Measurements from ENCODE around the gene UPF1. TPM values are rescaled to one million over a fixed set of nuclear protein-coding genes. Genes with fewer than 3 reads are reported as not detected.

Gene UPF1
- total RNA-seq, 8 experiments from 2014 or later: 19.0 to 61.6 (median 28.9) TPM

DNA sequence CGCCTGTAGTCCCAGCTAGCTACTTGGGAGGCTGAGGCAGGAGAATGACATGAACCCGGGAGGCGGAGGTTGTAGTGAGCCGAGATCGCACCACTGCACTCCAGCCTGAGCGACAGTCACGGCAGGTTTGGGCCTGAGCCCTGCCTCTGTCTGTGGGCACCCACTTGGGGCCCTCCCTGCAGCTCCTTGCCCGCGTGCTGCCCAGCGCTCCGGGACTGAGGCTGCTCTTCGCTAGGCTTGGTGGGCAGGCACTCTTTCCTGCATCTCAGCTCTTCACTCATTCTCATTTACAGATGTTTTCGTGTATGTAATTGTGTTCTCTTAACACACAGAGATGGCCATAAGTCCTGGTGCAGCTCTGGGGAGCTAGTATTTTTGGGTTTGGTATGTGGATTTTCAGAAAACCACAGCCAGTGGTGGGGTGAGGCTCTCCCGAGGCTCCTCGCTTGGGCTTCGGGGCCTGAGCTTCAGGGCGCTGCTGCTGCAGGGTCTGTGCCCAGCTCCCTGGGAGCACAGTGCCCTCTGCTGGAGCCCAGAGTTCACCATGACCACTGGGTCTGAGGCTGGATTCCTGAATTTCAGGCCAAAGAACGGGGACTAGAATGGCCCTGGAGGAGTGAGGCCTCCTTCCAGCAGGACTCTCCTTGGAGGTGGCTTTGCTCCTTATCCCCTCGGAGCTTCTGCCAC, 15.2 kb downstream of the UPF1 start:
- ATAC-seq (replicated peaks in 6 of 8): peak; percentile 69 to 99 (median 95)
- Histone ChIP-seq H3K27ac (no peak overlapping the region), H3K4me1 (replicated peaks in 1 of 2) (peaks cover 3 to 20% of the 10 kb centered on the region in 2 donors), H3K4me3 (no peak overlapping the region)
- in situ Hi-C loops (cut with MboI; ENCODE audit: low pct_unique_long_range_greater_than_20kb in 2 of 9, low sequenced_read_pairs in 9 of 9, unreplicated experiment in 9 of 9): loop anchor here in 4 of 9 experiments (10.0 to 25.0 kb wide), 3 partner anchors 252 to 385 kb away; partner anchors contain the start of gene REX1BD (in 3 of the 4)
- 0 to 45% (median 22%) methylated on average over 1 to 8 of the region's 19 CpGs; no CpG with 5 or more reads in 6 of the 10 experiments for WGBS, 10 experiments

DNA sequence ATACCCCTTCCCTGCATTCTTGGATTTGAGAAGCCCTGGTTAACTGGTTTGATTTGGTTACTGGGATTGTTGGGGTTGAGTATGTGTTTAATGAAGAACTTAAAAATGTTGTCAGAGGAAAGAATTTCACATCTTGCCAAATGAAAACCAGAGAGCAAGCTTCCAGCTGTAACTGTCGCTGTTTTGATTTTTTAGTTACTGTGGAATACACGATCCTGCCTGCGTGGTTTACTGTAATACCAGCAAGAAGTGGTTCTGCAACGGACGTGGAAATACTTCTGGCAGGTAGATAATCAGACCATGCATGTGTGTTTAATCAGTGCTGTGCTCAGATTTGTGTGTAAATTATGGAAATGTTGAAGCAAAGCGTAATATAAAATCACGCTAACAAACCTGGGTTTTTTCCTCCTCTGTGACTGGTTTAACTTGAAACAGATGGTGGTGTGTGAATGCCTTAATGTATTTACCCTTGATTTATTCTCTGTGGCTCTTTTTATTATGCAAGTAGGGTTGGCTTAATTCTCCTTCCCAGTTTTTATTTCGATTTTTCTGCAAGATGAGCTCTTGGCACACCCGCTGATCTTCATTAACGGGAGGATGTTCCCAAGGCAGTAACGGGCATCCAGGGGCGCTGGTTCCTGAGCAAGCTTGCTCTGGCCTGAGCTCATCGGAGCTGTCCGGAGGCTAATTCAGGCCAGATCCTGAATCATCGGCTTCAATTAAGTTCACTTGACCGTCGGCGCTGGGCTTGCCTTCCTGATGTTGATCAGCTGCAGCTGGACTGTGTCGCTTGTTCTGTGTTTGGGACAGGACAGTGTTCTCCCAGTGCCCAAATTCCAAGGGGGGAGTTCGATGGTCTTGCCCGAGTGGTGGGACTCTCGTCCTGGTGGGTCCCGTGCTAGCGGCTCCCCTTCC, 16.0 kb downstream of the UPF1 start:
- WGBS, 10 experiments: 20 to 96% (median 66%) methylated on average over 5 to 13 of the region's 24 CpGs
- peaks cover 3 to 20% of the 10 kb centered on the region in 2 donors for H3K4me1 ChIP-seq (replicated peaks in 1 of 2)
- H3K27ac ChIP-seq: peak overlapping the region in 1 of 2 donors; percentile 48
- H3K4me3 ChIP-seq: no peak overlapping the region
- in situ Hi-C loops (cut with MboI; ENCODE audit: low pct_unique_long_range_greater_than_20kb in 2 of 9, low sequenced_read_pairs in 9 of 9, unreplicated experiment in 9 of 9): loop anchor here in 4 of 9 experiments (10.0 to 25.0 kb wide), 3 partner anchors 253 to 386 kb away; partner anchors contain the start of gene REX1BD (in 3 of the 4)
- ATAC-seq (replicated peaks in 6 of 8): peak in 4 of 8 experiments; percentile 22 to 48 (median 30)

DNA sequence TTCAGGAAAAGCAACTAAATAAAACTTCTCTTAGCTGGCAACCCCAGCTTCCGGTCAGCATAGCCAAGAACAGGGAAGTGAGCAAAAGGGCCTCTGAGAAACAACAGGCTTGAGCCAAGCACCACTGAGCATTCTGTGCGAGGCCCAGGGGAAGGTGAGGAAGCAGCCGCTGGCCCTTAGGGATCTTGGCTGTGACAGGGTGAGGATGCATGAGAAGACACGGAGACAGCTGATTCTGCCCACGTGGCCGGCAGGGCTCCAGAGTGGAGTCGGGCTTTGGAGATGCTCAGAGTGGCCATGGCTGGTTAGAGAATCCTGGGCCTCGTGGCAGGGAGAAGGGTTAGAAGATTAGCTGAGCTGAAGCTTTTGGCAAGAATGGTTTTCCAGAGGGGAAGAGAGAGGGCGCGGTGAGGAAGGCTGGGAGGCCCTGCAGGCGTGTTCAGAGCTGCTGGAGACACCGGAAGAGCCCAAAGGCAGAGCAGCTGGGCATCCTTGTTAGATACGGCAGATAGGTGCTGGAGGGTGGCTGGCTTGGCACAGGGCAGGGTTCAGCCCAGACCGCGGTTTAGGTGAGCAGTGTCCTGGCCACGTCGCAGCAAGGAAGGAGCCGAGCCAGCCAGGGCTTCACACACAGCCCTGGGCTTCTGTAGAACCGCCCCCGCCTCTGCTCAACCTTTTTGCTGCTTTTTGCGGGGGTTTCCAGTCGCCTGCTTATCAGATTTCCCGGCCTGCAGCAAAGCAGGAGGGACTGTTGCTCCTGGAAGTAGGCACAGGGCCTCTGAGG, 17.3 kb downstream of the UPF1 start:
- in situ Hi-C loops (cut with MboI; ENCODE audit: low pct_unique_long_range_greater_than_20kb in 2 of 9, low sequenced_read_pairs in 9 of 9, unreplicated experiment in 9 of 9): loop anchor here in 4 of 9 experiments (10.0 to 25.0 kb wide), 3 partner anchors 254 to 387 kb away; partner anchors contain the start of gene REX1BD (in 3 of the 4)
- H3K4me1 ChIP-seq (replicated peaks in 1 of 2): peaks cover 3 to 20% of the 10 kb centered on the region in 2 donors
- peak in 2 of 8 experiments; percentile 37 to 38 for ATAC-seq (replicated peaks in 6 of 8)
- 14 to 100% (median 75%) methylated on average over 1 to 9 of the region's 23 CpGs; no CpG with 5 or more reads in 4 of the 10 experiments for WGBS, 10 experiments
- no peak overlapping the region for H3K4me3 ChIP-seq
- no peak overlapping the region for H3K27ac ChIP-seq

DNA sequence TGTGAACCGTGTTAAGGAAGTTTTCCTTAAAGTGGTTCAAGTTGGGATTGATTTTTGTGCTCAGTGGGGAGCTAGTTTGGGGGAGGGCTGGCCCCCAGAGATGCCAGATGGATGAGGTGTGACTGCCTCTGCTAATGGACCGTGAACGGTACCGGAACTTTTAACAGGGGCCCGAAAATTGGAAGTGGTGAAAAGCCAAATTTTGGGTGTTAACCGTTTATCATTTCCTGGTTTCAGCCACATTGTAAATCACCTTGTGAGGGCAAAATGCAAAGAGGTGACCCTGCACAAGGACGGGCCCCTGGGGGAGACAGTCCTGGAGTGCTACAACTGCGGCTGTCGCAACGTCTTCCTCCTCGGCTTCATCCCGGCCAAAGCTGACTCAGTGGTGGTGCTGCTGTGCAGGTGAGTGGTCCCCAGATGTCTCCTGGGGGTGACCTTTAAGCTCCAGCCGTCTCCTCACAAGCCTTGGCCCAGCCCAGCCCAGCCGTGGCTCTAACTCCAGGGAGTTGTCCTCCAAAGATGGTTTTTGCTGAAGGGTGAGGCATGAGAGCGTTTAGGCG, 18.2 kb downstream of the UPF1 start:
- H3K4me3 ChIP-seq: no peak overlapping the region
- in situ Hi-C loops (cut with MboI; ENCODE audit: low pct_unique_long_range_greater_than_20kb in 2 of 9, low sequenced_read_pairs in 9 of 9, unreplicated experiment in 9 of 9): loop anchor here in 7 of 9 experiments (10.0 to 25.0 kb wide), 3 partner anchors 255 to 388 kb away; partner anchors contain the start of gene REX1BD (in 5 of the 7)
- 20 to 100% (median 81%) methylated on average over 1 to 9 of the region's 16 CpGs; no CpG with 5 or more reads in 2 of the 10 experiments for WGBS, 10 experiments
- no peak overlapping the region for H3K27ac ChIP-seq
- ATAC-seq (replicated peaks in 6 of 8): no peak
- peaks cover 3 to 20% of the 10 kb centered on the region in 2 donors for H3K4me1 ChIP-seq (replicated peaks in 1 of 2)

DNA sequence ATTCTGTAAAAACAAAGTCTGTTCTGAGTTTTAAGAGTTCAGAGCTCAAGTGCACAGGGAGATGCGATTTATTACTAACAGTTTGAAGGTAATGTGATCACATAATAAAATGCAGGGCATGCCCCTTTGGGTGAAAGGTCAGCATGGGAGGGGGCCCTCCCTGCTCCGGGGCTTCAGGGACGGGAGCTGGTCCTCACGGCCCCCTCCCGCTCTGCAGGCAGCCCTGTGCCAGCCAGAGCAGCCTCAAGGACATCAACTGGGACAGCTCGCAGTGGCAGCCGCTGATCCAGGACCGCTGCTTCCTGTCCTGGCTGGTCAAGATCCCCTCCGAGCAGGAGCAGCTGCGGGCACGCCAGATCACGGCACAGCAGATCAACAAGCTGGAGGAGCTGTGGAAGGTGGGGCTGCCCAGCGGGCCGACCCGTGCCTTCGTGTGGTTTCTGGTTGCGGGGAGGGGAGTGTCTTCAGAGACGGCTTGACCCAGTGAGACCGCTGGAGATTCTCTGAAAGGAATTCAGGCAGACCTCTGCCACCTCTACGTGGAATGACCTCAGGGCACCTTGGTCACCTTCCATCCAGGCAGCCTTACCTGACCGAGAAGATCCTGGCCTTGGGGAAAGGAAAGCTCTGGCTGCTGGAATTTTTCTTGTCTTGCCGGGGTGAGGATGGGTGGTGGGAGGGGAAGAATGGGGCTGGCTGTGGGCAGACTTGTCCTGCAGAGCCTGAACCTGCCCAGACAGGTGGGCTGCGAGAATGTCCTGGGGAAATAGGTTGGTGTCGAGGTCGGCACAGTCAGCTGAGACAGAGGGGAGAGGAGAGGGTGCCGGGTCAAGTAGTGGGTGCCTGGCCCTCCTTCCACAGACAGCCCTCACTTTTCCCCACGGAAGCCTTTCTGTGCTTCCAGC, 19.0 kb downstream of the UPF1 start:
- Histone ChIP-seq H3K4me3 (no peak overlapping the region), H3K27ac (no peak overlapping the region), H3K4me1 (replicated peaks in 1 of 2) (peaks cover 3 to 20% of the 10 kb centered on the region in 2 donors)
- 84 to 100% (median 91%) methylated on average over 1 to 15 of the region's 27 CpGs; no CpG with 5 or more reads in 5 of the 10 experiments for WGBS, 10 experiments
- ATAC-seq (replicated peaks in 6 of 8): no peak
- in situ Hi-C loops (cut with MboI; ENCODE audit: low pct_unique_long_range_greater_than_20kb in 2 of 9, low sequenced_read_pairs in 9 of 9, unreplicated experiment in 9 of 9): loop anchor here in 4 of 9 experiments (25.0 kb wide), 2 partner anchors 263 to 388 kb away; partner anchors contain the start of gene REX1BD (in 2 of the 4)

DNA sequence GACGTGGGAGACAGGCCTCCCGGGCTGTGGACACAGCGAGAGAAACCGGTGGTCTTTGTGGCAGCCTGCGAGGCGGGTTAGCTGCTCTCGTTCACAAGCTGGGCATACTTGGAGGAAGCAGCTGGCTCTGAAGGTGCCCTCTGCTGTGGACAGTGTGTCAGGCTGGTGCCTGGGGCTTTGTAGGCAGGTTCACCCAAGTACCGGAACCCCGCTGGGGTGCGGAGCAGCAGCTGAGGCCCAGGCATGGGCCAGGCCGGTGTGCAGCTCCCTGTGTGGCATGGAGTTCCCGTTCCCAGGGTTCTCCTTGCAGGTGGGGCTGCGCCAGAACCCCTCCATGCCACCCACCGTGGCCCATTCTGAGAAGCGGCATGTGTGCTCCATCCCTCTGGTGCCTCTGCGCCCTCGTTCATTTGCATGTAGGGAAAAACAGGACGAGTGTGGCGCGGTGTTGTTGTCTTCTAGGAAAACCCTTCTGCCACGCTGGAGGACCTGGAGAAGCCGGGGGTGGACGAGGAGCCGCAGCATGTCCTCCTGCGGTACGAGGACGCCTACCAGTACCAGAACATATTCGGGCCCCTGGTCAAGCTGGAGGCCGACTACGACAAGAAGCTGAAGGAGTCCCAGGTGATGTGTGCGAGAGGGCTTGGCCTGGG, 20.0 kb downstream of the UPF1 start:
- no peak overlapping the region for H3K27ac ChIP-seq
- ATAC-seq (replicated peaks in 6 of 8): no peak
- in situ Hi-C loops (cut with MboI; ENCODE audit: low pct_unique_long_range_greater_than_20kb in 2 of 9, low sequenced_read_pairs in 9 of 9, unreplicated experiment in 9 of 9): loop anchor here in 4 of 9 experiments (25.0 kb wide), 2 partner anchors 264 to 389 kb away; partner anchors contain the start of gene REX1BD (in 2 of the 4)
- H3K4me3 ChIP-seq: no peak overlapping the region
- peaks cover 9 to 26% of the 10 kb centered on the region in 2 donors for H3K4me1 ChIP-seq (replicated peaks in 1 of 2)
- 87 to 100% (median 100%) methylated on average over 1 to 15 of the region's 31 CpGs; no CpG with 5 or more reads in 5 of the 10 experiments for WGBS, 10 experiments

DNA sequence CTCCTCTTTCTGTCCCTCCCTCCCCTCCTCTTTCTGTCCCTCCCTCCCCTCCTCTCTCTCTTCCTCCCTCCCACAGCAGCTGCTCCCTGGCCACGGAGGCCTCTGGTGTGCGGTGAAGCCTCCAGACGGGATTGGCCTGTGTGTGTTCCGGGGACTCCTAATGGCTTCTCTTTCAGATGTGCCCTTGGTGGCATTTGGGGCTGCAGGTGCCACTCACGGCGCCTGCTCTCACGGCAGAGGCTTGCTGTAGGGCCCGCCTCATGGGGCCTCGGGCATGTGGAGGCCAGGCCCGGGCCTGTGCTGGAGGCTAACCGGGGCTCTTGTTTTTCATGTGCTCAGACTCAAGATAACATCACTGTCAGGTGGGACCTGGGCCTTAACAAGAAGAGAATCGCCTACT, 20.9 kb downstream of the UPF1 start:
- in situ Hi-C loops (cut with MboI; ENCODE audit: low pct_unique_long_range_greater_than_20kb in 2 of 9, low sequenced_read_pairs in 9 of 9, unreplicated experiment in 9 of 9): loop anchor here in 4 of 9 experiments (25.0 kb wide), 2 partner anchors 265 to 390 kb away; partner anchors contain the start of gene REX1BD (in 2 of the 4)
- Histone ChIP-seq H3K27ac (no peak overlapping the region), H3K4me1 (replicated peaks in 1 of 2) (peaks cover 6 to 22% of the 10 kb centered on the region in 2 donors), H3K4me3 (no peak overlapping the region)
- WGBS, 10 experiments: 82 to 90% (median 86%) methylated on average over 4 of the region's 12 CpGs; no CpG with 5 or more reads in 7 of the 10 experiments
- ATAC-seq (replicated peaks in 6 of 8): no peak

DNA sequence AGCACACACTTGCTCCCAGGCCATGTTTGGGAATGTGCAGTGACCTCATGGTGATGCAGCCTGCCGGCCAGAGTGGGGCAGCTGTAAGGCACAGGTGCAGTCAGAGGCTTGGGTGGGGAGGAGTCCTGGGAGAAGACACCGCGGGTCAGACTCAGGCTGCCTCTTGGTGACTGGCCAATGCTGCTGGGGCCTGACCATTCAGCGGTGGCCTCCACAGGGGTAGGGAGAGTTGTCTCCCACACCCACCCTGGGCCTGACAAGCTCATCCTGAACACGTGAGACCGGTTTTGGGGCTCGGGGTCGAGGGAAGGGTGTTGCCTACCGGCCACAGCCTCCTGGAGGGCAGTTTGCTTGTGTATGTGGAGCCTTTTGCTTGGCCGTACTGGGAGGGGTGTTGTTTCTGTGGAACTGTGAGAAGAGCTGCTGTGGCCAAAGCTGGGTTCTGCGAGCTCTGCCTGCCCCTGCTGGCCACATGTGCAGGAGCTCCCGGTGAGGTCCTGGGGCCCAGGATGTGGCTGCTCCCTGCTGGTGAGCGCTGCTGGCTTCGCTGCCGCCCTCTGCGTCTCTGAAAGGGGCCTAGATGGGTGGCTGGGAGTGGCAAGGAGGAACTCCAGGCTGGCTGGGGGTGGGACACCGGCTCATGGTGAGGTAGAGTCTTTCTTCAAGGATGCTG, 22.1 kb downstream of the UPF1 start:
- Histone ChIP-seq H3K4me3 (no peak overlapping the region), H3K27ac (no peak overlapping the region), H3K4me1 (replicated peaks in 1 of 2) (peaks cover 6 to 11% of the 10 kb centered on the region in 2 donors)
- ATAC-seq (replicated peaks in 6 of 8): no peak
- 77 to 100% (median 90%) methylated on average over 1 to 4 of the region's 17 CpGs; no CpG with 5 or more reads in 6 of the 10 experiments for WGBS, 10 experiments
- in situ Hi-C loops (cut with MboI; ENCODE audit: low pct_unique_long_range_greater_than_20kb in 2 of 9, low sequenced_read_pairs in 9 of 9, unreplicated experiment in 9 of 9): loop anchor here in 4 of 9 experiments (25.0 kb wide), 2 partner anchors 267 to 392 kb away; partner anchors contain the start of gene REX1BD (in 2 of the 4)

DNA sequence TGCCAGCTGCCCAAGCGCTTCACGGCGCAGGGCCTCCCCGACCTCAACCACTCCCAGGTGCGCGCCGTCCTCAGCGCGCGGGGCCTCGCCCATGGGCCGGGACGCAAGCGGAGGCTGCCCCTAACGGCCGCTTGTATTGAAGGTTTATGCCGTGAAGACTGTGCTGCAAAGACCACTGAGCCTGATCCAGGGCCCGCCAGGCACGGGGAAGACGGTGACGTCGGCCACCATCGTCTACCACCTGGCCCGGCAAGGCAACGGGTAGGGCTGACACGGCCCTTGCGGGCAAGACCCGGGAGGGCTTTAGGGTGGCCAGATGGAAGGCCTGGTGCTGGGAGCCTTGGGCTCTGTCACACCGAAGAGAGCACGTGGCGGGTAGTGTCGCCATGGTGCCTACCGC, 23.2 kb downstream of the UPF1 start:
- no peak overlapping the region for H3K27ac ChIP-seq
- in situ Hi-C loops (cut with MboI; ENCODE audit: low pct_unique_long_range_greater_than_20kb in 2 of 9, low sequenced_read_pairs in 9 of 9, unreplicated experiment in 9 of 9): loop anchor here in 4 of 9 experiments (25.0 kb wide), 2 partner anchors 268 to 393 kb away; partner anchors contain the start of gene REX1BD (in 2 of the 4)
- peaks cover 6 to 7% of the 10 kb centered on the region in 2 donors for H3K4me1 ChIP-seq (replicated peaks in 1 of 2)
- no peak overlapping the region for H3K4me3 ChIP-seq
- 93 to 100% (median 98%) methylated on average over 3 to 12 of the region's 33 CpGs; no CpG with 5 or more reads in 6 of the 10 experiments for WGBS, 10 experiments
- ATAC-seq (replicated peaks in 6 of 8): no peak

All from motor neuron (in vitro differentiated cells).